Left ventricle myocardium superior (tissue), 1 donor: ENCODE data around the gene SLC5A4. TPM values are rescaled to one million over a fixed set of nuclear protein-coding genes. Genes with fewer than 3 reads are reported as not detected.
"Not testable (repeated sequence)": the region's sequence is repeated elsewhere in the genome, so short reads cannot be mapped to it uniquely, and the experiment has no call there.

Experiments
- ATAC-seq: fragments of 200-7000 bp; cut with Tn5 transposase; one replicate; pipeline ENCODE4 v1.9.1; 2020; ENCODE audit warnings: mild to moderate bottlenecking, moderate library complexity
- DNase-seq: peaks from one replicate; pipeline ENCODE4 v3.0.0-alpha.2; 2020
- intact Hi-C: fragments of 100-400 bp; cut with micrococcal nuclease; formaldehyde crosslinking; loops from one replicate; pipeline ENCODE4 v1.11.0; 2022
- long read RNA-seq: library from polyadenylated mRNA; unstranded; transcript quantifications from one replicate; pipeline ENCODE4 v2.0.0, GENCODE V29; 2021
- total RNA-seq: library from RNA; stranded (reverse); fragmentation: NEBNext Ultra II Directional; extraction: Animal tissue kit (Norgen Biotek cat#: 25700); gene quantifications from one replicate; pipeline ENCODE4 v1.2.1, GENCODE V29; 2021
- donor health status: DM: no; HTN: yes; CAD: no; lungs with severe emphysema.

Gene SLC5A4
- not detected for total RNA-seq
- long read RNA-seq: 0 reads

DNA sequence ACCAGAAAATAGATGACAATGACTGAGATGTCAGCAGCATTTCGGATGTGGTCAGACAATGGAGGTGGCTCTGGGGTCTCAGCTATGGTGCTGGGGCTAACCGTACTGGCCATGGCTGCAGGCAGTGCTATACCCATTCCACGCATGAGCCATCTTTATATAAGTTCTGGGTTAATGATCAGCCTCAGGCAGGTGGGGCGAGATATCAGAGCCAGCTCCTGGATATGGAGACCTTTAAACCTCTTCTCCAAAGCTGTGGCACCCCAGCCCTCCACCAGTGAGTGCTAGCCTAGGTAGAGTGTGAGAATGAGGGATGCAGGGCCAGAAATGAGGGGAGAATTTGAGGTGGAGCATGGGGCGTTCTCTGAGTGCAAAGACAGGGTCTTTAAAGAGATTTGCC, at the start of gene SLC5A4:
Gene SLC5A4 (minus strand): TSS at position 131 of the 400 bp plus-strand sequence. CDS start 18 bp downstream, at position 113.
- intact Hi-C loops: no loop called here
- DNase-seq: no peak
- no peak for ATAC-seq

GRCh38 chr22:32293921-32294320, 38.8 kb upstream of the SLC5A4 start:
- DNase-seq, intact Hi-C loops, ATAC-seq: not testable (repeated sequence)

GRCh38 chr22:32286290-32286840, 31.2 kb upstream of the SLC5A4 start:
- ATAC-seq (peak; percentile 65), DNase-seq (no peak)
- intact Hi-C loops: no loop called here

DNA sequence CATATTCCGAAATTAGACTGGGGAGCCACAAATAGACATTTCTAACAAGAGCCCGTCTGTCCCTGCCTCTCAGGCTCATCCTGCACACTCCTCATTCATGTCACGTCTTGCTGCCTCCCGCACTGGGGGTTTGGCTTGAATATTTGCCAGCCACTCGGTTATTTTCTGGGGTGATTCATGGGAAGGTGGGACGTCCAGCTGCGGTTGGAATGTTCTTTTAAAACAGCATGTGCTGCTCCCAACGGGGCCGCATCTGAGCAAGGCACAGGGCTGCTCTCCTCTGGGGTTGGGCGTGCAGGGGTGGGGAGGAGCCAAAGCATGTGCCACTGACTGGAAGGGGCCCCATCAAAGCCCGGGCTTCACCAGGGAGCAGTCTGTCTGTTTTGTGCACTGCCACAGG, 25.9 kb upstream of the SLC5A4 start:
- DNase-seq: no peak
- ATAC-seq: no peak
- intact Hi-C loops: no loop called here

DNA sequence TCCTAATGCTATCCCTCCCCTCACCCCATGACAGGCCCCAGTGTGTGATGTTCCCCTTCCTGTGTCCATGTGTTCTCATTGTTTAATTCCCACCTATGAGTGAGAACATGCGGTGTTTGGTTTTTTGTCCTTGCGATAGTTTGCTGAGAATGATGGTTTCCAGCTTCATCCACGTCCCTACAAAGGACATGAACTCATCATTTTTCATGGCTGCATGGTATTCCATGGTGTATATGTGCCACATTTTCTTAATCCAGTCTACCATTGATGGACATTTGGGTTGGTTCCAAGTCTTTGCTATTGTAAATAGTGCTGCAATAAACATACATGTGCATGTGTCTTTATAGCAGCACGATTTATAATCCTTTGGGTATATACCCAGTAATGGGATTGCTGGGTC, 20.2 kb upstream of the SLC5A4 start:
- ATAC-seq, intact Hi-C loops, DNase-seq: not testable (repeated sequence)

- DNase-seq (no peak), ATAC-seq (no peak)
These were observed 16.2 kb upstream of the SLC5A4 start for GRCh38 chr22:32271389-32271788.

GRCh38 chr22:32270641-32271369, 15.7 kb upstream of the SLC5A4 start:
- ATAC-seq (no peak), DNase-seq (no peak)
- intact Hi-C loops: no loop called here

More at GRCh38 chr22:32271389-32271788, 16.2 kb upstream of the SLC5A4 start:
- intact Hi-C loops: no loop called here

GRCh38 chr22:32269316-32269715, 14.2 kb upstream of the SLC5A4 start:
- ATAC-seq: no peak
- no peak for DNase-seq
- intact Hi-C loops: no loop called here

GRCh38 chr22:32267011-32267410, 11.9 kb upstream of the SLC5A4 start:
- no peak for ATAC-seq
- intact Hi-C loops: no loop called here
- DNase-seq: no peak

DNA sequence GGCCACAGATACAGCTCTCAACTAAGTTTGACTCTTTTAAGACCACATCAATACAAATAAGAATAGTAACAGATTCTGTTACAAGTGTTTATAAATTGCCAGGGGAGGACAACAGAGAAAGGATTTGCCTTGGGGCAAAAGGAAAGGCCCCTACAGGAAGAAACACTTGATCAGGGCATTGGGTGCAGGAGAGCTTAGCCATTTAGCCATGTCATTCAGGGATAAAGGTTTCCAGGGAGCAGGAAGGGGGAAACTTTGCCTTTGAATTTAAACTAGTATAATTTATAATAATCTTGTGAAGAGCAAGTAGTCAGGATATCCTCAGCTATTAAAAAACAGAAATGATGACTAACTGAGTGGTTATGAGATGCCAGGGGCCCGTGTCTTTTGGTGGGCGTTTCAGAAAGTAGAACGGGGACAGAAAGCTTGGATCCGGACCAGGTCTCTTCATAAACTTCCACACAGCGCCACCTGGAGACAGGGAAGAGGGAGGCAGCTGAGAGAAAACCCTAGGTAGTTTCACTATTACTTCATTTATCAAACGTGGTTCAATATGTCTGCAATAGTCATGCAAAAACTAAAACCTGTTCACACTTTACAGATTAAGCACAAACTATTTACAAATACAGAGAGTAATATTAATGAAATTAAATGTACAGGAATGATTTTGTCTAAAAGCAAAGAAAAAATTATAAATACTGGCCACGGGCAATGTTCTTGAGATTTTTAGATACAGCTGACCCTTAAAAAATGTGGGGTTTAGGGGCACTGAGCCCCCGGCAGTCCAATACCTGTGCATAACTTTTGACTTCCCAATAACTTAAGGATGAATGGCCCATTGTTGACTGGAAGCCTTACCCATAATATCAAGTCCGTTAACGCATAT, 11.0 kb upstream of the SLC5A4 start:
- peak; percentile 65 for DNase-seq
- peak; percentile 72 for ATAC-seq
- intact Hi-C loops: no loop called here

DNA sequence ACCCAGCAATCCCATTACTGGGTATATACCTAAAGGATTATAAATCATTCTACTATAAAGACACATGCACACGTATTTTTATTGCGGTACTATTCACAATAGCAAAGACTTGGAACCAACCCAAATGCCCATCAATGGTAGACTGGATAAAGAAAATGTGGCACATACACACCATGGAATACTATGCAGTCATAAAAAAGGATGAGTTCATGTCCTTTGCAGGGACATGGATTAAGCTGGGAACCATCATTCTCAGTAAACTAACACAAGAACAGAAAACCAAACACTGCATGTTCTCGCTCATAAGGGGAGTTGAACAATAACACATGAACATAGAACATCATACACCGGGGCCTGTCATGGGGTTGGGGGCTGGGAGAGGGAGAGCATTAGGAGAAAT, 8.5 kb upstream of the SLC5A4 start:
- DNase-seq, intact Hi-C loops, ATAC-seq: not testable (repeated sequence)

- DNase-seq: no peak
- ATAC-seq: no peak
- intact Hi-C loops: no loop called here
These were observed 6.2 kb upstream of the SLC5A4 start for GRCh38 chr22:32261306-32261705.

DNA sequence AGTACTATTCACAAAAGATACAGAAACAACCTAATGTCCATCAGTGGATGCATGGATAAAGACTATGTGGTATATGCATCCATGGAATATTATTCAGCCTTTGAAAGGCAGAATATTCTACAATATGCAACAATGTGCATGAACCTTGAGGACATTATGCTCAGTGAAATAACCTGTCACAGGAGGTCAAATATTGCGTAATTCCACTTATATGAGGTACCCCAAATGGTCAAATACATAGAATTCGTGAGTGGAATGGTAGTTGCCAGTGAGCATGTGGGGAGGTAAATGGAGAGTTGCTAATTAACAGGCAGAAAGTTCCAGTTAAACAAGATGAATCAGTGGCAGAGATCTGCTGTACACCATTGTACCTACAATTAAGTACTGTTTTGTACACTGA, 3.6 kb upstream of the SLC5A4 start:
- DNase-seq: no peak
- intact Hi-C loops: no loop called here
- no peak for ATAC-seq

DNA sequence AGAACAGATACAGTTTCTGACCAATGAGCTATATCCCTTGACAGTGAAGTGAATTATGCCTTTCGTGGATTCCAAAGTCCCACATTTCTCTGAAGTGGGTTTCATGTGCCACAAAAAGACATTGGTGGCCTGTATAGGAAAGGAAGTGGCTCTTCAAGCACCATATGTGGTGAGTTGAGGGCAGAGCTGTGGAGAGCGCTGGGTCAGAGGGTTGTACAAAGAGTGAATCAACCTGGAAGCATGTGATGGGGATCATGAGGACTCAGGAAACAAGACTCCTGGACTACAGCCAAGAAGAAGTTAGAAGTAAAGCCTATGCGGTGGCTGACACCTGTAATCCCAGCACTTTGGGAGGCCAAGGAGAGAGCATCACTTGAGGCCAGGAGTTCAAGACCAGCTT, 579 bp upstream of the SLC5A4 start:
- no peak for ATAC-seq
- no peak for DNase-seq
- intact Hi-C loops: no loop called here

DNA sequence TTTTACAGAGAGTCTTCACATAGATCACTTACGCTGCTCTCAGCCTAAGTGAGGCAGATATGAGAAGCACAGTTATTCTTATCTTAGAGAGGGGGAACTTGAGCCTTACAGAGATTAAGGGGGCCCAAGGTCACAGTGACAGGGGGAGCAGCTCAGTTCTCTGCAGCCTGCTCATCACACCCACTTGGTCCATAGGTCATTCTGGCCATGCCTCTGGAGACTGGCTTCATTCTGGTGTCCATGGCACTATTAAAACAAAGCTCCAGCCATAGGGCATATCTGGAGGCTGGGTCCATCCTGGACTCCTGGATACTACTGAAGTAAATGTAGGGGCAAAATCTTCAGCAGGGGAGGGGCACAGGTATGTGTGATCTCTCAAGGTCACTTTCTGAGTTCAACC, 5.9 kb downstream of the SLC5A4 start:
- intact Hi-C loops: no loop called here
- ATAC-seq: no peak
- DNase-seq: no peak

- intact Hi-C loops: no loop called here
- DNase-seq: no peak
- ATAC-seq: no peak
These were observed 6.9 kb downstream of the SLC5A4 start for GRCh38 chr22:32248276-32248675.

GRCh38 chr22:32246166-32246565, 9.0 kb downstream of the SLC5A4 start:
- no peak for ATAC-seq
- DNase-seq: no peak
- intact Hi-C loops: no loop called here

DNA sequence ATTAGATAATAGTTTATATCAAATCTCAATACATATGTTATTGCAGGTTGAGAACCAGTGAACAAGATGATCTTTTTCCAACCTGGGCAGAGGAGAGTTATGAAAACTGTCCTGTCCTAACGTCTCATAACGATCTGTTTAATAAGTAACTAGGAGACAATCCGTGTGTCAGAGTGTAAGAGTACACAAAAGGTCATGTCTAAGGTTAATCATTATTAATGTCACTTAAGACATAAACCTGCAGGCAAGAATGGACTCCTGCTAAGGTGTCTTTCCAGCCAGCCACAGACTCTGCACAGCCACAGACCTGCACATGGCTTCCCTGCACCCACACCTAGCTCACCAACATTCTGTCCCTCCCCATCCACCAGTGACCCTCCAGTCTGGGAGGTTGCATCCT, 10.1 kb downstream of the SLC5A4 start:
- DNase-seq (no peak), ATAC-seq (no peak)
- intact Hi-C loops: no loop called here

GRCh38 chr22:32244547-32244946, 10.6 kb downstream of the SLC5A4 start:
- intact Hi-C loops: no loop called here
- ATAC-seq: no peak

DNA sequence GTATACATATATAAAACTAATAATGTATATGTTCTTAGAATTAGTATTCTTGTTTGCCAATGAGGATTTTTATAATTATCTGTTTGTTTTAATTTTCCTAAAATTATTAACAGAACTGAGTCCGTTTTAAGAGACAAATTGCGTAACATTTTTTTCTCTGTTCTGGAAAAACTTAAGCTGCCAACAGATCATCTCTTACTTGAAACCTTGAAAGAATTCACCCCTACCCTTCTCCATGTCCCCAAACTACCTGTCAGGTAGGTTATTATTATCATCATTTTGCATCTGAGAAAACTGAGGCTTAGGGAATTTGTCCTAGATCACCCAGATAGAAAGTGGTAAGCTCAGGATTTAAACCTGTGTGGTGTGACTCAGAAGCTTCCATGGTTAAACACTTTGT, 14.7 kb downstream of the SLC5A4 start:
- ATAC-seq (no peak), DNase-seq (no peak)
- intact Hi-C loops: no loop called here

More at GRCh38 chr22:32244547-32244946, 10.6 kb downstream of the SLC5A4 start:
- DNase-seq: no peak
